Effector CD4-positive, alpha-beta T cell (primary cell): ENCODE measurements around the gene DNTT. TPM values are rescaled to one million over a fixed set of nuclear protein-coding genes. Genes with fewer than 3 reads are reported as not detected.

ENCODE experiments used
- DNase-seq: peaks from one replicate; pipeline ENCODE4 v3.0.0-alpha.2; 2020
- total RNA-seq: gene quantifications from one replicate; lab custom pipeline; 2026; lab: John Stamatoyannopoulos, UW

DNTT gene
- not detected for total RNA-seq

GRCh38 chr10:96304230-96304629 is at the start of gene DNTT:
Gene DNTT, plus strand, starts transcription at chr10:96304434. Its CDS starts 64 bp downstream, at chr10:96304498.
- no peak for DNase-seq

- DNase-seq = no peak
Observed at GRCh38 chr10:96254976-96255375, 49.3 kb upstream of the DNTT start.

GRCh38 chr10:96255549-96256333 is 48.5 kb upstream of the DNTT start:
- no peak for DNase-seq

- no peak for DNase-seq
Observed at GRCh38 chr10:96257944-96258343, 46.3 kb upstream of the DNTT start.

- DNase-seq = no peak
Observed at GRCh38 chr10:96259150-96259549, 45.1 kb upstream of the DNTT start.

GRCh38 chr10:96260014-96260413 is 44.2 kb upstream of the DNTT start:
- DNase-seq = no peak

GRCh38 chr10:96261132-96261531 is 43.1 kb upstream of the DNTT start:
- no peak for DNase-seq

- no peak for DNase-seq
Observed at GRCh38 chr10:96261930-96262329, 42.3 kb upstream of the DNTT start.

GRCh38 chr10:96263176-96263575 is 41.1 kb upstream of the DNTT start:
- no peak for DNase-seq

GRCh38 chr10:96263669-96264068 is 40.6 kb upstream of the DNTT start:
- DNase-seq = no peak

GRCh38 chr10:96264938-96265337 is 39.3 kb upstream of the DNTT start:
- DNase-seq = no peak

GRCh38 chr10:96266118-96266770 is 38.0 kb upstream of the DNTT start:
- no peak for DNase-seq

- no peak for DNase-seq
Observed at GRCh38 chr10:96267234-96267705, 37.0 kb upstream of the DNTT start.

GRCh38 chr10:96268341-96268909 is 35.8 kb upstream of the DNTT start:
- no peak for DNase-seq

- DNase-seq = no peak
Observed at GRCh38 chr10:96269438-96270300, 34.6 kb upstream of the DNTT start.

- no peak for DNase-seq
Observed at GRCh38 chr10:96270571-96270970, 33.7 kb upstream of the DNTT start.

GRCh38 chr10:96271016-96271815 is 33.0 kb upstream of the DNTT start, which contains the start of gene BLNK:
Gene BLNK, minus strand, starts transcription at chr10:96271569. Its CDS starts 171 bp downstream, at chr10:96271398.
- DNase-seq = no peak

GRCh38 chr10:96272316-96273280 is 31.6 kb upstream of the DNTT start:
- DNase-seq = no peak

GRCh38 chr10:96275685-96276418 is 28.4 kb upstream of the DNTT start:
- DNase-seq = no peak

GRCh38 chr10:96276426-96276825 is 27.8 kb upstream of the DNTT start:
- no peak for DNase-seq
